ENCODE measurements around the gene DUSP5.

DNA sequence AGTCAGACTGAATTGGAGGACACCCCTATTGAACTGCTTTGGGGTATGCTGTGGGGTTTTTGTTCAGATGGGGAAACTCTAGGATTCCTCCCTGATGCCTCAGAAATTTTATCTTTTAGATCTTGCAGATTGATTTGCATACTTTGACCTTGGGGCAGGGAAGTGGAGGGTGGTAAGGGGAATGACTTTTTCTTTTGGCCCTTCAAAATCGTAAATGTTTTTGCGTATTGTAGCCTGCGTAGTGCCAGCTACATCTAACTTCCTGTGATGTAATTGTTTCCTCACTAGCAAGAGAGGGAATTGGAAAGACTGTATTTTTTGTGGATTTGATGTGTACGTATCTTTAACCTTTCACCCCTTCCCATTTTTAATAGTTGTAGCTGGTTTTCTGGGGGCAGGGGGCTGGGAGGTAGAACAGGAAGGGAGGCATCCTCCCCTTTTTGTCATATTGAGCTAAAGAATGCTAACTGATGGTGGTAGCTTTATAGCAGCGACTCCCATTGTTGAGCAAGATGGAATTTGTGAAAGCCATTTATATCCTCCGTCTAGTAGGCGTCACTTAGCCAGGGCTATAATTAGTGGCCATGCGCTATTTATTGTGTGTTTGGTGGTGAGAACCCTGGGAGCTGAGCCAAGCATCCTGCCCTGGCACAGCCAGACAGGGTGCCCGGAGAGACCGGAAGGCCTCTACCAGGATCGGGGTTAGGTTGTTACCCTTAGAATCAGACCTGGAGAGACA, 11.3 kb downstream of the DUSP5 start:
- TF ChIP-seq, protein P1, sequence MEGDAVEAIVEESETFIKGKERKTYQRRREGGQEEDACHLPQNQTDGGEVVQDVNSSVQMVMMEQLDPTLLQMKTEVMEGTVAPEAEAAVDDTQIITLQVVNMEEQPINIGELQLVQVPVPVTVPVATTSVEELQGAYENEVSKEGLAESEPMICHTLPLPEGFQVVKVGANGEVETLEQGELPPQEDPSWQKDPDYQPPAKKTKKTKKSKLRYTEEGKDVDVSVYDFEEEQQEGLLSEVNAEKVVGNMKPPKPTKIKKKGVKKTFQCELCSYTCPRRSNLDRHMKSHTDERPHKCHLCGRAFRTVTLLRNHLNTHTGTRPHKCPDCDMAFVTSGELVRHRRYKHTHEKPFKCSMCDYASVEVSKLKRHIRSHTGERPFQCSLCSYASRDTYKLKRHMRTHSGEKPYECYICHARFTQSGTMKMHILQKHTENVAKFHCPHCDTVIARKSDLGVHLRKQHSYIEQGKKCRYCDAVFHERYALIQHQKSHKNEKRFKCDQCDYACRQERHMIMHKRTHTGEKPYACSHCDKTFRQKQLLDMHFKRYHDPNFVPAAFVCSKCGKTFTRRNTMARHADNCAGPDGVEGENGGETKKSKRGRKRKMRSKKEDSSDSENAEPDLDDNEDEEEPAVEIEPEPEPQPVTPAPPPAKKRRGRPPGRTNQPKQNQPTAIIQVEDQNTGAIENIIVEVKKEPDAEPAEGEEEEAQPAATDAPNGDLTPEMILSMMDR (IDR thresholded peaks at IDR 0.05) = no peak
- no peak for TF ChIP-seq POLR2A (IDR thresholded peaks at IDR 0.05)

Measured in transverse colon (tissue), 3 donors.